ENCODE results near the gene SFXN2.

GRCh38 chr10:102757323-102757722 is 42.9 kb downstream of the SFXN2 start:
- no peak for TF ChIP-seq POLR2A (IDR thresholded peaks at IDR 0.05; ENCODE audit: low read depth)
- no peak for TF ChIP-seq CTCF (IDR thresholded peaks at IDR 0.05)
- TF ChIP-seq EP300 (IDR thresholded peaks at IDR 0.05) = no peak
- TF ChIP-seq POLR2AphosphoS5 (IDR thresholded peaks at IDR 0.05) = no peak
